IMR-90 (cell line): ENCODE results near the gene BCAS4. TPM values are rescaled to one million over a fixed set of nuclear protein-coding genes. Genes with fewer than 3 reads are reported as not detected.

Experiments used
- ATAC-seq: fragments of 200-7000 bp; cut with Tn5 transposase; 2 replicates; pipeline ENCODE4 v1.9.1; 2020; ENCODE audit warnings: low read depth, mild to moderate bottlenecking, moderate library complexity
- BruUV-seq: library from RNA; stranded (reverse); fragments of 400-500 nt; replicated peaks from 2 replicates; lab custom pipeline; 2021; lab: Mats Ljungman, UMichigan
- CTCF ChIA-PET: fragments of 300-600 bp; formaldehyde crosslinking; extraction: SDS; loops from one replicate; lab custom pipeline; 2021; ENCODE audit warnings: antibody characterized with exemption; lab: Yijun Ruan, JAX
- POLR2A ChIA-PET: fragments of 300-600 bp; sonication (Branson Sonifier 250); formaldehyde crosslinking; loops from one replicate; lab custom pipeline; 2022; ENCODE audit warnings: antibody characterized with exemption; ENCODE audit not compliant: unreplicated experiment; lab: Charles Lee
- DNase-seq: peaks from one replicate; pipeline ENCODE4 v3.0.0; 2013
- H2AFZ ChIP-seq: replicated peaks from 2 replicates; pipeline ENCODE3; 2013; ENCODE audit warnings: low read length, mild to moderate bottlenecking; ENCODE audit not compliant: poor library complexity
- H2AK5ac ChIP-seq: 2 replicates; pipeline ENCODE4 v1.6.1; 2013; ENCODE audit warnings: low read depth, low read length, inconsistent platforms
- H2AK9ac ChIP-seq: replicated peaks from 2 replicates; pipeline ENCODE3; 2013; ENCODE audit warnings: mild to moderate bottlenecking, low read depth, low read length, moderate library complexity; ENCODE audit not compliant: poor library complexity
- H2BK120ac ChIP-seq: 2 replicates; pipeline ENCODE4 v1.6.1; 2013; ENCODE audit warnings: low read depth, low read length, inconsistent platforms
- H2BK15ac ChIP-seq: 3 replicates; pipeline ENCODE4 v1.6.1; 2013; ENCODE audit warnings: low read depth, low read length, inconsistent platforms
- H2BK20ac ChIP-seq: 2 replicates; pipeline ENCODE4 v1.6.1; 2013; ENCODE audit warnings: low read depth, mild to moderate bottlenecking, inconsistent platforms, low read length, moderate library complexity
- H2BK5ac ChIP-seq: 2 replicates; pipeline ENCODE4 v1.6.1; 2013; ENCODE audit warnings: mild to moderate bottlenecking, low read depth, low read length, inconsistent platforms; ENCODE audit not compliant: poor library complexity, severe bottlenecking
- H3K14ac ChIP-seq: replicated peaks from 2 replicates; pipeline ENCODE4 v1.6.1; 2013; ENCODE audit warnings: low read depth, low read length, inconsistent platforms
- H3K18ac ChIP-seq: 2 replicates; pipeline ENCODE4 v1.6.1; 2013; ENCODE audit warnings: low read depth, low read length, control low read depth
- H3K23ac ChIP-seq: 2 replicates; pipeline ENCODE4 v1.6.1; 2013; ENCODE audit warnings: low read depth, low read length, inconsistent platforms
- H3K27ac ChIP-seq: 2 replicates; pipeline ENCODE4 v1.5.1; 2013; ENCODE audit warnings: mild to moderate bottlenecking, control low read depth, low read length; ENCODE audit not compliant: insufficient read depth
- H3K27me3 ChIP-seq: 2 replicates; pipeline ENCODE4 v1.6.1; 2013; ENCODE audit warnings: low read length; ENCODE audit not compliant: control insufficient read depth, insufficient read depth
- H3K36me3 ChIP-seq: 2 replicates; pipeline ENCODE4 v1.6.1; 2013; ENCODE audit warnings: low read length, mixed read lengths; ENCODE audit not compliant: control insufficient read depth, insufficient read depth
- H3K4ac ChIP-seq: 2 replicates; pipeline ENCODE4 v1.6.1; 2013; ENCODE audit warnings: low read depth, low read length, inconsistent platforms
- H3K4me1 ChIP-seq: 2 replicates; pipeline ENCODE4 v1.6.1; 2013; ENCODE audit warnings: low read length, mixed read lengths; ENCODE audit not compliant: control insufficient read depth, insufficient read depth
- H3K4me2 ChIP-seq: 2 replicates; pipeline ENCODE4 v1.6.1; 2013; ENCODE audit warnings: low read depth, mild to moderate bottlenecking, control low read depth, low read length, moderate library complexity
- H3K4me3 ChIP-seq: 2 replicates; pipeline ENCODE4 v1.5.1; 2013; ENCODE audit warnings: low read depth, mild to moderate bottlenecking, control low read depth, low read length, moderate library complexity; ENCODE audit not compliant: insufficient read depth
- H3K56ac ChIP-seq: 2 replicates; pipeline ENCODE4 v1.6.1; 2013; ENCODE audit warnings: low read length, inconsistent platforms; ENCODE audit not compliant: insufficient read depth; ENCODE audit errors: extremely low read depth
- H3K79me1 ChIP-seq, 2 experiments: 2 replicates each; pipeline ENCODE4 v1.6.1; 2013; ENCODE audit warnings: low read length in 2 of 2, inconsistent platforms in 1 of 2, low read depth in 1 of 2
- H3K9ac ChIP-seq: 2 replicates; pipeline ENCODE4 v1.6.1; 2013; ENCODE audit warnings: low read depth, low read length, control low read depth
- H3K9me1 ChIP-seq: 2 replicates; pipeline ENCODE4 v1.6.1; 2013; ENCODE audit warnings: low read length, inconsistent platforms; ENCODE audit not compliant: insufficient read depth
- H3K9me3 ChIP-seq: 2 replicates; pipeline ENCODE4 v1.6.1; 2013; ENCODE audit warnings: low read length; ENCODE audit not compliant: control insufficient read depth, insufficient read depth
- H4K20me1 ChIP-seq: 2 replicates; pipeline ENCODE4 v1.6.1; 2013; ENCODE audit warnings: low read length, inconsistent platforms; ENCODE audit not compliant: insufficient read depth
- H4K5ac ChIP-seq: 2 replicates; pipeline ENCODE4 v1.6.1; 2013; ENCODE audit warnings: mild to moderate bottlenecking, low read depth, low read length, control low read depth
- H4K8ac ChIP-seq, 2 experiments: 2 replicates each; pipeline ENCODE4 v1.6.1; 2013; ENCODE audit warnings: low read depth in 2 of 2, low read length in 2 of 2, control low read depth in 1 of 2, inconsistent platforms in 1 of 2
- H4K91ac ChIP-seq: 2 replicates; pipeline ENCODE4 v1.6.1; 2013; ENCODE audit warnings: low read depth, low read length, inconsistent platforms; ENCODE audit not compliant: insufficient read depth
- BHLHE40 ChIP-seq: fragments of 150-350 bp; IDR thresholded peaks from 2 replicates; pipeline ENCODE4 v1.6.1; 2016; ENCODE audit warnings: mild to moderate bottlenecking, low read depth, low read length
- CEBPB ChIP-seq: IDR thresholded peaks from 2 replicates; pipeline ENCODE4 v1.6.1; 2012; ENCODE audit warnings: low read depth, low read length, improper control_type of control experiment
- CHD1 ChIP-seq: IDR thresholded peaks from 2 replicates; pipeline ENCODE4 v1.6.1; 2012; ENCODE audit warnings: low read depth, low read length, improper control_type of control experiment
- CTCF ChIP-seq: conservative IDR thresholded peaks from 2 replicates; pipeline ENCODE4 v1.5.1; 2012; ENCODE audit warnings: mild to moderate bottlenecking, low read depth, low read length, improper control_type of control experiment
- ELK1 ChIP-seq: fragments of 150-350 bp; IDR thresholded peaks from 2 replicates; pipeline ENCODE4 v1.6.1; 2016; ENCODE audit warnings: low read depth, mild to moderate bottlenecking, low read length, moderate library complexity, borderline replicate concordance
- FOS ChIP-seq: fragments of 150-350 bp; IDR thresholded peaks from 2 replicates; pipeline ENCODE4 v1.6.1; 2016; ENCODE audit warnings: low read depth, low read length
- MAFK ChIP-seq: IDR thresholded peaks from 2 replicates; pipeline ENCODE4 v1.6.1; 2012; ENCODE audit warnings: low read depth, low read length, improper control_type of control experiment
- MAZ ChIP-seq: IDR thresholded peaks from 2 replicates; pipeline ENCODE4 v1.6.1; 2012; ENCODE audit warnings: low read depth, mild to moderate bottlenecking, low read length, improper control_type of control experiment, moderate library complexity, borderline replicate concordance
- MXI1 ChIP-seq: IDR thresholded peaks from 2 replicates; pipeline ENCODE4 v1.6.1; 2012; ENCODE audit warnings: low read depth, mild to moderate bottlenecking, low read length, moderate library complexity, borderline replicate concordance
- NFE2L2 ChIP-seq: fragments of 150-350 bp; IDR thresholded peaks from 2 replicates; pipeline ENCODE4 v1.6.1; 2016; ENCODE audit warnings: low read depth, mild to moderate bottlenecking, low read length
- POLR2A ChIP-seq: IDR thresholded peaks from 2 replicates; pipeline ENCODE4 v1.6.1; 2012; ENCODE audit warnings: mild to moderate bottlenecking, low read depth, low read length
- RAD21 ChIP-seq: IDR thresholded peaks from 2 replicates; pipeline ENCODE4 v1.6.1; 2012; ENCODE audit warnings: low read length, improper control_type of control experiment
- RCOR1 ChIP-seq: IDR thresholded peaks from 2 replicates; pipeline ENCODE4 v1.6.1; 2012; ENCODE audit warnings: mild to moderate bottlenecking, low read length, improper control_type of control experiment; ENCODE audit not compliant: insufficient replicate concordance
- RFX5 ChIP-seq: IDR thresholded peaks from 2 replicates; pipeline ENCODE4 v1.8.0; 2012; ENCODE audit warnings: low read depth, mild to moderate bottlenecking, low read length, moderate library complexity
- SMC3 ChIP-seq: fragments of 150-350 bp; IDR thresholded peaks from 2 replicates; pipeline ENCODE4 v1.6.1; 2016; ENCODE audit warnings: low read depth, mild to moderate bottlenecking, antibody characterized with exemption, low read length, moderate library complexity
- USF2 ChIP-seq: fragments of 150-350 bp; IDR thresholded peaks from 2 replicates; pipeline ENCODE4 v1.6.1; 2017; ENCODE audit warnings: mild to moderate bottlenecking, antibody characterized with exemption, low read length, low read depth
- WGBS, 2 experiments: methylation state at CpG; one replicate each; pipeline versions ENCODE4 v1.1.5 to v1.1.7; 2013; ENCODE audit warnings: missing lambda C conversion rate in 2 of 2; ENCODE audit not compliant: insufficient read length in 1 of 2; ENCODE audit errors: extremely low coverage in 2 of 2; 5-methylcytosine and 5-hydroxymethylcytosine counted together
- dilution Hi-C: fragments of 300-500 bp; cut with HindIII; formaldehyde crosslinking; loops from one replicate; pipeline ENCODE4 v1.14.3; 2018; ENCODE audit warnings: low sequenced_read_pairs; ENCODE audit not compliant: unreplicated experiment
- in situ Hi-C: fragments of 300-500 bp; cut with MboI; formaldehyde crosslinking; loops from 3 replicates; pipeline ENCODE4 v1.14.3; 2019; ENCODE audit warnings: low sequenced_read_pairs, inconsistent platforms, mixed read lengths
- intact Hi-C: fragments of 100-400 bp; cut with micrococcal nuclease; formaldehyde crosslinking; loops from 2 replicates; pipeline ENCODE4 v1.10.0; 2022
- polyA plus RNA-seq, 3 experiments: library from polyadenylated mRNA; depleted of rRNA; stranded (reverse); fragments of >200 nt; gene quantifications; 2 replicates each; pipeline ENCODE4 v1.2.3, GENCODE V29; 2012; ENCODE audit warnings: low replicate concordance in 1 of 3
- total RNA-seq: library from RNA; depleted of rRNA; stranded (reverse); fragments of >200 nt; gene quantifications from 2 replicates; pipeline ENCODE4 v1.2.3, GENCODE V29; 2012

BCAS4 gene
- total and polyA plus RNA-seq, 2 of the 4 experiments (the other 2 are of a cell fraction), result 42.7 to 47.5 TPM

GRCh38 chr20:50776122-50776817, 18.6 kb upstream of the BCAS4 start:
- H3K4me2 ChIP-seq, result no peak overlapping the region
- H3K36me3 ChIP-seq, result no peaks in the 10 kb centered on the region
- H2AFZ ChIP-seq, result no peak overlapping the region
- H2AK9ac ChIP-seq, result no peak overlapping the region
- no peak overlapping the region for H4K8ac ChIP-seq
- no peaks in the 10 kb centered on the region for H3K79me1 ChIP-seq
- no peaks in the 10 kb centered on the region for H4K20me1 ChIP-seq
- 59% methylated on average over 3 of the region's 8 CpGs; no CpG with 5 or more reads in 1 of the 2 experiments for WGBS, 2 experiments
- POLR2A ChIA-PET, result no interaction called here
- no peak overlapping the region for H2BK120ac ChIP-seq
- no peak overlapping the region for H3K4me3 ChIP-seq
- BruUV-seq, result no TSS peak
- dilution Hi-C loops, result no loop called here
- H3K23ac ChIP-seq, result no peak overlapping the region
- H2BK15ac ChIP-seq, result no peak overlapping the region
- no peak overlapping the region for H2BK20ac ChIP-seq
- no peak overlapping the region for H3K4ac ChIP-seq
- TF ChIP-seq ELK1, result no peak
- no peak for TF ChIP-seq CHD1
- TF ChIP-seq SMC3, result no peak
- no peak for TF ChIP-seq RFX5
- no peak for TF ChIP-seq MXI1
- no peak for TF ChIP-seq MAZ
- no peak for TF ChIP-seq BHLHE40
- TF ChIP-seq NFE2L2, result no peak
- no peak for TF ChIP-seq FOS
- no peak for TF ChIP-seq CEBPB
- TF ChIP-seq USF2, result no peak
- no peak for TF ChIP-seq CTCF
- no peak for TF ChIP-seq RCOR1
- no peak for TF ChIP-seq POLR2A
- TF ChIP-seq MAFK, result no peak
- TF ChIP-seq RAD21, result no peak
- no peak overlapping the region for H3K14ac ChIP-seq
- no peaks in the 10 kb centered on the region for H3K4me1 ChIP-seq
- no peak overlapping the region for H3K56ac ChIP-seq
- DNase-seq (no peak), ATAC-seq (no peak)
- no peak overlapping the region for H3K27ac ChIP-seq
- H4K5ac ChIP-seq, result no peak overlapping the region
- intact Hi-C loops, result no loop called here
- H2BK5ac ChIP-seq, result no peak overlapping the region
- peaks cover 12% of the 10 kb centered on the region for H3K27me3 ChIP-seq
- H3K9me1 ChIP-seq, result no peaks in the 10 kb centered on the region
- no peak overlapping the region for H3K18ac ChIP-seq
- no peak overlapping the region for H2AK5ac ChIP-seq
- no peaks in the 10 kb centered on the region for H3K9me3 ChIP-seq
- CTCF ChIA-PET, result interaction anchor here (1.6 kb wide), 1 partner anchor 12 kb away, joined by 8 read pairs; no protein-coding TSS in a partner anchor
- H4K91ac ChIP-seq, result no peak overlapping the region
- in situ Hi-C loops, result no loop called here
- H3K9ac ChIP-seq, result no peak overlapping the region
